Panc1 (cell line): ENCODE measurements around the gene CYS1. TPM values are rescaled to one million over a fixed set of nuclear protein-coding genes. Genes with fewer than 3 reads are reported as not detected.

Experiments
- ATAC-seq: fragments of 200-7000 bp; cut with Tn5 transposase; 2 replicates; pipeline ENCODE4 v1.9.1; 2020; ENCODE audit warnings: mild to moderate bottlenecking, moderate library complexity
- BruUV-seq: library from RNA; stranded (reverse); fragments of 400-500 nt; replicated peaks from 2 replicates; lab custom pipeline; 2021; lab: Mats Ljungman, UMichigan
- CTCF ChIA-PET: fragments of 300-600 bp; sonication (Branson Sonifier 250); formaldehyde crosslinking; loops from one replicate; lab custom pipeline; 2022; ENCODE audit warnings: antibody characterized with exemption; lab: Charles Lee
- POLR2A ChIA-PET: fragments of 300-600 bp; sonication (Branson Sonifier 250); formaldehyde crosslinking; loops from one replicate; lab custom pipeline; 2022; ENCODE audit warnings: antibody characterized with exemption; lab: Charles Lee
- DNase-seq: peaks from one replicate; pipeline ENCODE4 v3.0.0-alpha.2; 2010; ENCODE audit warnings: low read depth, low spot score
- H3K27ac ChIP-seq: 2 replicates; pipeline ENCODE4 v1.5.1; 2011; ENCODE audit warnings: mild to moderate bottlenecking, low read length, inconsistent platforms
- H3K27me3 ChIP-seq: fragments of 200-500 bp; sonication (Bioruptor generic); 2 replicates; pipeline ENCODE4 v1.6.0; 2014; ENCODE audit warnings: low read length, inconsistent platforms; ENCODE audit not compliant: control insufficient read depth, insufficient read depth
- H3K36me3 ChIP-seq: fragments of 200-500 bp; sonication (Bioruptor generic); 2 replicates; pipeline ENCODE4 v1.5.1; 2014; ENCODE audit warnings: inconsistent platforms, mild to moderate bottlenecking, low read length, moderate library complexity; ENCODE audit not compliant: control insufficient read depth, insufficient read depth
- H3K4me1 ChIP-seq: 2 replicates; pipeline ENCODE4 v1.5.1; 2011; ENCODE audit warnings: inconsistent platforms, mild to moderate bottlenecking, low read length, moderate library complexity; ENCODE audit not compliant: control insufficient read depth, insufficient read depth
- H3K4me3 ChIP-seq, 2 experiments: 2 replicates each; pipeline ENCODE4 v1.5.1; 2011 to 2012; ENCODE audit warnings: low read depth in 2 of 2, low read length in 2 of 2, mild to moderate bottlenecking in 2 of 2, inconsistent platforms in 1 of 2, moderate library complexity in 1 of 2
- H3K9me3 ChIP-seq: fragments of 200-500 bp; sonication (Bioruptor generic); 2 replicates; pipeline ENCODE4 v1.5.1; 2014; ENCODE audit warnings: low read depth, mild to moderate bottlenecking, inconsistent platforms, low read length, moderate library complexity; ENCODE audit not compliant: control insufficient read depth, insufficient read depth
- POLR2AphosphoS5 ChIP-seq: IDR thresholded peaks from 2 replicates; pipeline ENCODE4 v1.6.1; 2012; ENCODE audit warnings: mild to moderate bottlenecking, low read depth, low read length, moderate library complexity
- SIN3A ChIP-seq: IDR thresholded peaks from 2 replicates; pipeline ENCODE4 v1.6.1; 2012; ENCODE audit warnings: low read depth, mild to moderate bottlenecking, low read length, moderate library complexity, borderline replicate concordance; ENCODE audit not compliant: insufficient read depth
- TCF7L2 ChIP-seq: IDR thresholded peaks from 2 replicates; pipeline ENCODE4 v1.6.1; 2011; ENCODE audit warnings: mild to moderate bottlenecking, low read depth, low read length, inconsistent platforms
- in situ Hi-C: cut with HindIII; loops from 2 replicates; pipeline ENCODE4 v1.10.0; 2016; ENCODE audit warnings: low sequenced_read_pairs, low pct_unique_long_range_greater_than_20kb
- intact Hi-C: fragments of 100-400 bp; cut with micrococcal nuclease; formaldehyde crosslinking; loops from one replicate; pipeline ENCODE4 v1.10.0; 2022; ENCODE audit not compliant: unreplicated experiment
- total RNA-seq: library from RNA; stranded (reverse); gene quantifications from one replicate; pipeline ENCODE4 v1.2.1, GENCODE V29; 2021; ENCODE audit not compliant: unreplicated experiment
- TF ChIP-seq, protein P1 (sequence below): fragments of 450-650 bp; IDR thresholded peaks from 2 replicates; pipeline ENCODE4 v1.5.1; 2017; ENCODE audit warnings: mild to moderate bottlenecking
- TF ChIP-seq, protein P2 (sequence below), 2 experiments: IDR thresholded peaks; 2 replicates each; pipeline ENCODE4 v1.6.1; 2011 to 2012; ENCODE audit warnings: low read depth in 2 of 2, control low read depth in 1 of 2, low read length in 1 of 2, mild to moderate bottlenecking in 1 of 2, moderate library complexity in 1 of 2; ENCODE audit not compliant: insufficient read depth in 1 of 2

The CYS1 gene
- total RNA-seq, 1 experiment from 2014 or later, result 20.4 TPM

DNA sequence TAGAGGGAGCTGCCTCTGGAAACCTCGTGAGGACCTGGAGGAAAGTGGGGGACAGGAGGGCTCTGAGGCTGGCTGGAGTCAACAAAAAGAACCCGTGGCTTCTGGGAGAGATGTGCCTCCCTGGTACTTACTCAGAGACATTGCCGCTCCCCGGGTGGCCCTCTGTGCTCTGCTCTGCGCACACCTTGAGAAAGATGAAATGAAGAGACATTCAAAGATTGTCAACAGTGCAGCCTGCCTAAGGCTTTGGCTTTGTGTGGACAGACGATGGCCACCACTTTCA lies 14.5 kb downstream of the CYS1 start:
- intact Hi-C loops (no loop called here), in situ Hi-C loops (no loop called here)
- H3K36me3 ChIP-seq, result no peaks in the 10 kb centered on the region
- H3K4me3 ChIP-seq, result no peak overlapping the region
- DNase-seq (no peak), ATAC-seq (no peak)
- POLR2A ChIA-PET, result no interaction called here
- BruUV-seq, result no TSS peak
- no peaks in the 10 kb centered on the region for H3K9me3 ChIP-seq
- CTCF ChIA-PET, result no interaction called here
- H3K4me1 ChIP-seq, result no peaks in the 10 kb centered on the region
- no peak for TF ChIP-seq POLR2AphosphoS5
- TF ChIP-seq SIN3A, result no peak
- TF ChIP-seq, protein P1, sequence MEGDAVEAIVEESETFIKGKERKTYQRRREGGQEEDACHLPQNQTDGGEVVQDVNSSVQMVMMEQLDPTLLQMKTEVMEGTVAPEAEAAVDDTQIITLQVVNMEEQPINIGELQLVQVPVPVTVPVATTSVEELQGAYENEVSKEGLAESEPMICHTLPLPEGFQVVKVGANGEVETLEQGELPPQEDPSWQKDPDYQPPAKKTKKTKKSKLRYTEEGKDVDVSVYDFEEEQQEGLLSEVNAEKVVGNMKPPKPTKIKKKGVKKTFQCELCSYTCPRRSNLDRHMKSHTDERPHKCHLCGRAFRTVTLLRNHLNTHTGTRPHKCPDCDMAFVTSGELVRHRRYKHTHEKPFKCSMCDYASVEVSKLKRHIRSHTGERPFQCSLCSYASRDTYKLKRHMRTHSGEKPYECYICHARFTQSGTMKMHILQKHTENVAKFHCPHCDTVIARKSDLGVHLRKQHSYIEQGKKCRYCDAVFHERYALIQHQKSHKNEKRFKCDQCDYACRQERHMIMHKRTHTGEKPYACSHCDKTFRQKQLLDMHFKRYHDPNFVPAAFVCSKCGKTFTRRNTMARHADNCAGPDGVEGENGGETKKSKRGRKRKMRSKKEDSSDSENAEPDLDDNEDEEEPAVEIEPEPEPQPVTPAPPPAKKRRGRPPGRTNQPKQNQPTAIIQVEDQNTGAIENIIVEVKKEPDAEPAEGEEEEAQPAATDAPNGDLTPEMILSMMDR, result no peak
- TF ChIP-seq, protein P2, sequence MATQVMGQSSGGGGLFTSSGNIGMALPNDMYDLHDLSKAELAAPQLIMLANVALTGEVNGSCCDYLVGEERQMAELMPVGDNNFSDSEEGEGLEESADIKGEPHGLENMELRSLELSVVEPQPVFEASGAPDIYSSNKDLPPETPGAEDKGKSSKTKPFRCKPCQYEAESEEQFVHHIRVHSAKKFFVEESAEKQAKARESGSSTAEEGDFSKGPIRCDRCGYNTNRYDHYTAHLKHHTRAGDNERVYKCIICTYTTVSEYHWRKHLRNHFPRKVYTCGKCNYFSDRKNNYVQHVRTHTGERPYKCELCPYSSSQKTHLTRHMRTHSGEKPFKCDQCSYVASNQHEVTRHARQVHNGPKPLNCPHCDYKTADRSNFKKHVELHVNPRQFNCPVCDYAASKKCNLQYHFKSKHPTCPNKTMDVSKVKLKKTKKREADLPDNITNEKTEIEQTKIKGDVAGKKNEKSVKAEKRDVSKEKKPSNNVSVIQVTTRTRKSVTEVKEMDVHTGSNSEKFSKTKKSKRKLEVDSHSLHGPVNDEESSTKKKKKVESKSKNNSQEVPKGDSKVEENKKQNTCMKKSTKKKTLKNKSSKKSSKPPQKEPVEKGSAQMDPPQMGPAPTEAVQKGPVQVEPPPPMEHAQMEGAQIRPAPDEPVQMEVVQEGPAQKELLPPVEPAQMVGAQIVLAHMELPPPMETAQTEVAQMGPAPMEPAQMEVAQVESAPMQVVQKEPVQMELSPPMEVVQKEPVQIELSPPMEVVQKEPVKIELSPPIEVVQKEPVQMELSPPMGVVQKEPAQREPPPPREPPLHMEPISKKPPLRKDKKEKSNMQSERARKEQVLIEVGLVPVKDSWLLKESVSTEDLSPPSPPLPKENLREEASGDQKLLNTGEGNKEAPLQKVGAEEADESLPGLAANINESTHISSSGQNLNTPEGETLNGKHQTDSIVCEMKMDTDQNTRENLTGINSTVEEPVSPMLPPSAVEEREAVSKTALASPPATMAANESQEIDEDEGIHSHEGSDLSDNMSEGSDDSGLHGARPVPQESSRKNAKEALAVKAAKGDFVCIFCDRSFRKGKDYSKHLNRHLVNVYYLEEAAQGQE (IDR thresholded peaks at IDR 0.05; ENCODE audit: insufficient read depth in 1 of 2, low read depth in 2 of 2, low read length in 1 of 2), result no peak
- TF ChIP-seq TCF7L2, result no peak
- no peak overlapping the region for H3K27ac ChIP-seq
- H3K27me3 ChIP-seq, result no peaks in the 10 kb centered on the region

DNA sequence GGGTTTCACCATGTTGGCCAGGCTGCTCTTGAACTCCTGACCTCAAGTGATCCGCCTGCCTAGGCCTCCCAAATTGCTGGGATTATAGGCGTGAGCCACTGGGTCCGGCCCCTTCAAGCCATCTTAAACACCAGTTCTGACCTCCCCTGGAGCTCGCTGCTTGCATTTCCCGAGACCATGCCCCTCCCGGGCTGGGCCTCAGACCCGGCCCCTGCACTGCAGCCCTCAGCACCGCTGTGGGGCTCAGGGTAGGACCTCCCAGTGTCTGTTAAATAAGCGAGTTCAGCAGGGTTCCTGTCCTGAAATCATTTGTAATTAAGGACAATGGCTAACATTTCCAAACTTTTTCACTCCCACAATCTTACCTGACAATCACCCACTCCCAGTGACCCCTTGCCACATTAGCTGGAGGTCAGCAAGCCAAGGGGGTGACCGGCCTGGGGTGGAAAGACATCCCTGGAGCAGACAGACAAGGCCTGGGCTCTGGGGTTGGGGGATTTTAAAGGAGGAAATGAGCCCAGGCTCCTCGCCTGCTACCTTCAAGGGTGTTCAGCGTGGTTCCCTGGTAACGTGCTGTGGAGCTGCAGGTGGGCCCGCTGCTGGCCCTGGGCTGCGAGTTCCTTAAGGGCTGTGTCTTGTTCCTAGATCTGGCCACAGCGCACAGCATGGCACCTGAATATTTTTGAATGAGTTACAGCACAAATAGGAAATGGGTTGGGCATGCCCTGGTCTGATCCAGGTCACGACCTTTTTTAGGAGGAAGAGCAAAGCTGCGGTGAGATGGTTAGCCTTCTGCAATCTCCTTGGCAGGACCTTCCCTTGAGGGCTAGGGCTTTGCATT lies 15.1 kb downstream of the CYS1 start:
- DNase-seq, result no peak
- in situ Hi-C loops (no loop called here), intact Hi-C loops (no loop called here)
- no peaks in the 10 kb centered on the region for H3K36me3 ChIP-seq
- ATAC-seq, result no peak
- BruUV-seq, result no TSS peak
- no peak overlapping the region for H3K27ac ChIP-seq
- no peaks in the 10 kb centered on the region for H3K27me3 ChIP-seq
- H3K4me3 ChIP-seq, result no peak overlapping the region
- ChIA-PET POLR2A (interaction anchor here (0.7 kb wide), 1 partner anchor 344 kb away, joined by 6 read pairs; no protein-coding TSS in a partner anchor), CTCF (no interaction called here)
- H3K4me1 ChIP-seq, result no peaks in the 10 kb centered on the region
- no peak for TF ChIP-seq TCF7L2
- TF ChIP-seq, protein P2 (IDR thresholded peaks at IDR 0.05; ENCODE audit: insufficient read depth in 1 of 2, low read depth in 2 of 2, low read length in 1 of 2), result no peak
- TF ChIP-seq POLR2AphosphoS5, result no peak
- no peak for TF ChIP-seq SIN3A
- TF ChIP-seq, protein P1, result no peak
- no peaks in the 10 kb centered on the region for H3K9me3 ChIP-seq
